ENCODE data around the gene VAMP2.
A peak's percentile ranks its signal among the peaks of the same experiment; 100 is the strongest.

The VAMP2 gene

GRCh38 chr17:8123695-8124349, 38.9 kb downstream of the VAMP2 start, which contains the start of gene HES7:
Gene HES7 (minus strand): TSS chr17:8124106. CDS start chr17:8124084, 22 bp downstream.
- peak within 1 kb of the TSS; percentile 73 to 81 for H3K4me3 ChIP-seq (ENCODE audit: low read depth in 1 of 2, low read length in 2 of 2)
- H3K27ac ChIP-seq (ENCODE audit: low read length): no peak within 1 kb of the TSS
- H3K4me1 ChIP-seq (ENCODE audit: control insufficient read depth in 1 of 2, insufficient read depth in 2 of 2, low read length in 2 of 2): peaks cover 21 to 64% of the 10 kb centered on the region in 2 donors
- no peaks in the 10 kb centered on the region for H3K9me3 ChIP-seq (ENCODE audit: control insufficient read depth in 1 of 2, low read length in 2 of 2)
- H3K36me3 ChIP-seq (ENCODE audit: control insufficient read depth in 1 of 2, insufficient read depth in 2 of 2, low read length in 2 of 2): no peaks in the 10 kb centered on the region
- peaks cover 31% of the 10 kb centered on the region for H3K27me3 ChIP-seq (ENCODE audit: low read depth, low read length)

- no peaks in the 10 kb centered on the region for H3K9me3 ChIP-seq (ENCODE audit: control insufficient read depth in 1 of 2, low read length in 2 of 2)
- peaks cover 25 to 71% of the 10 kb centered on the region in 2 donors for H3K4me1 ChIP-seq (ENCODE audit: control insufficient read depth in 1 of 2, insufficient read depth in 2 of 2, low read length in 2 of 2)
- no peaks in the 10 kb centered on the region for H3K36me3 ChIP-seq (ENCODE audit: control insufficient read depth in 1 of 2, insufficient read depth in 2 of 2, low read length in 2 of 2)
- peak overlapping the region; percentile 57 to 73 for H3K4me3 ChIP-seq (ENCODE audit: low read depth in 1 of 2, low read length in 2 of 2)
- peaks cover 31% of the 10 kb centered on the region for H3K27me3 ChIP-seq (ENCODE audit: low read depth, low read length)
- no peak overlapping the region for H3K27ac ChIP-seq (ENCODE audit: low read length)
Measured at GRCh38 chr17:8122924-8123694, 39.6 kb downstream of the VAMP2 start.

GRCh38 chr17:8122422-8122923, 40.3 kb downstream of the VAMP2 start:
- H3K27ac ChIP-seq (ENCODE audit: low read length): no peak overlapping the region
- H3K4me1 ChIP-seq (ENCODE audit: control insufficient read depth in 1 of 2, insufficient read depth in 2 of 2, low read length in 2 of 2): peaks cover 31 to 77% of the 10 kb centered on the region in 2 donors
- peak overlapping the region; percentile 57 to 73 for H3K4me3 ChIP-seq (ENCODE audit: low read depth in 1 of 2, low read length in 2 of 2)
- H3K9me3 ChIP-seq (ENCODE audit: control insufficient read depth in 1 of 2, low read length in 2 of 2): no peaks in the 10 kb centered on the region
- peaks cover 34% of the 10 kb centered on the region for H3K27me3 ChIP-seq (ENCODE audit: low read depth, low read length)
- no peaks in the 10 kb centered on the region for H3K36me3 ChIP-seq (ENCODE audit: control insufficient read depth in 1 of 2, insufficient read depth in 2 of 2, low read length in 2 of 2)

GRCh38 chr17:8121681-8122421, 40.9 kb downstream of the VAMP2 start:
- Histone ChIP-seq H3K4me3 (ENCODE audit: low read depth in 1 of 2, low read length in 2 of 2) (peak overlapping the region; percentile 57 to 73), H3K4me1 (ENCODE audit: control insufficient read depth in 1 of 2, insufficient read depth in 2 of 2, low read length in 2 of 2) (peaks cover 33 to 75% of the 10 kb centered on the region in 2 donors), H3K27me3 (ENCODE audit: low read depth, low read length) (peaks cover 34% of the 10 kb centered on the region), H3K9me3 (ENCODE audit: control insufficient read depth in 1 of 2, low read length in 2 of 2) (no peaks in the 10 kb centered on the region), H3K36me3 (ENCODE audit: control insufficient read depth in 1 of 2, insufficient read depth in 2 of 2, low read length in 2 of 2) (no peaks in the 10 kb centered on the region), H3K27ac (ENCODE audit: low read length) (no peak overlapping the region)

DNA sequence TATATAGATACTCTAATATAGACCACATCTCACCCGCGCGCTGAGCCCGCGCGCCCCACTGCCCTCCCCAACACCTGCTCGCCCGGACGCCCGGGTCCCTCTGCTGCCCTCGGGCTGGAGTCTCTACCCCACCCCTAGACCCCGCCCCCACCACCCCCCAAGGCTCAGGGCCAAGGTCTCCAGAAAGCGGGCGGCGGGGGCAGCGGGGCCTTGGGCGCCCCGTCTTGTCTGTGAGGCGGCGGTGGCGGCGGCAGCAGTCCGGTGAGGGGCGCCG, 41.4 kb downstream of the VAMP2 start:
- H3K27me3 ChIP-seq (ENCODE audit: low read depth, low read length): peaks cover 39% of the 10 kb centered on the region
- H3K4me1 ChIP-seq (ENCODE audit: control insufficient read depth in 1 of 2, insufficient read depth in 2 of 2, low read length in 2 of 2): peaks cover 33 to 74% of the 10 kb centered on the region in 2 donors
- peak overlapping the region in 1 of 2 donors; percentile 73 for H3K4me3 ChIP-seq (ENCODE audit: low read depth in 1 of 2, low read length in 2 of 2)
- no peaks in the 10 kb centered on the region for H3K36me3 ChIP-seq (ENCODE audit: control insufficient read depth in 1 of 2, insufficient read depth in 2 of 2, low read length in 2 of 2)
- H3K27ac ChIP-seq (ENCODE audit: low read length): no peak overlapping the region
- no peaks in the 10 kb centered on the region for H3K9me3 ChIP-seq (ENCODE audit: control insufficient read depth in 1 of 2, low read length in 2 of 2)

DNA sequence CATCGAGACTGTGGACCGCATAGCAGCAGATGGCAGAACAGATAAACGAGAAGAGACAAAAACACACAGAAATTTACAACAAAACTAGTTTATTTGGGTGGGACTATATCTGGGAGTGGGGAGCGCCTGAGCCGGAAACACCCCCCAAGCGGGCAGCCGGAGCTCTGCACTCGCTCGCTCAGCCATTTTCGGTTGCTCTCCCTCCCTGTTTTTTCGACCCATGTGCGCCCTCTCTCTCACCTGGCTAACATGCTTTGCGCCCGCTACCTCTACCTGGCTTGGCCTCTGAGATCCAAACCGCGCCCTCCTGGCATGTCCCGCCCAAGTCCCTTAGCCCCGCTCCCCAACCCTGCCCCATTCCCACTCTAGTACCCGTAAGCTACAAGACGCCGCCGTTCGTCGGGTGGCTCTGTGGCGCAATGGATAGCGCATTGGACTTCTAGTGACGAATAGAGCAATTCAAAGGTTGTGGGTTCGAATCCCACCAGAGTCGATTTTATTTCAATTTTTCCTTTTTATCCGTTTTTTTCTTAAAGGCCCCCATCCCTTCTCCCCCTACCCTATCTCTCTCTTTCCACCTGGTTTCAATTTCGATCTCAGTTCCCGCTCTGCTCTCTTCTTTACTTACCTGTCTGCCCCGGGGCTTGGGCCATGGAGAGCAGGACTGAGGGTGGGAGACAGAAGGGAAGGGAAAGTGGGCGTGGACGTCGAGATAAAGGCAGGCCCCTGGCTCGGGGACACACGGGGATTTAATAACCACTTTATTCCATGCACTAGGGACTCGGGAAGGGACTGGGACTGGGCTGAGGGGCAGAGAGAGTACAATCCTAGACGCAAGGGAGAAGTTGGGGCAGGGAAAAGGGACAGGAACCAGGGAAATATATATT, 42.0 kb downstream of the VAMP2 start:
- peaks cover 29 to 69% of the 10 kb centered on the region in 2 donors for H3K4me1 ChIP-seq (ENCODE audit: control insufficient read depth in 1 of 2, insufficient read depth in 2 of 2, low read length in 2 of 2)
- no peak overlapping the region for H3K27ac ChIP-seq (ENCODE audit: low read length)
- no peaks in the 10 kb centered on the region for H3K9me3 ChIP-seq (ENCODE audit: control insufficient read depth in 1 of 2, low read length in 2 of 2)

GRCh38 chr17:8119581-8120519, 42.9 kb downstream of the VAMP2 start:
- H3K27ac ChIP-seq (ENCODE audit: low read length): no peak overlapping the region
- no peaks in the 10 kb centered on the region for H3K36me3 ChIP-seq (ENCODE audit: control insufficient read depth in 1 of 2, insufficient read depth in 2 of 2, low read length in 2 of 2)
- peaks cover 50% of the 10 kb centered on the region for H3K27me3 ChIP-seq (ENCODE audit: low read depth, low read length)
- peak overlapping the region; percentile 75 to 84 for H3K4me3 ChIP-seq (ENCODE audit: low read depth in 1 of 2, low read length in 2 of 2)
- H3K9me3 ChIP-seq (ENCODE audit: control insufficient read depth in 1 of 2, low read length in 2 of 2): no peaks in the 10 kb centered on the region
- peaks cover 27 to 60% of the 10 kb centered on the region in 2 donors for H3K4me1 ChIP-seq (ENCODE audit: control insufficient read depth in 1 of 2, insufficient read depth in 2 of 2, low read length in 2 of 2)

More for the DNA sequence above, 42.0 kb downstream of the VAMP2 start:
- Histone ChIP-seq H3K4me3 (ENCODE audit: low read depth in 1 of 2, low read length in 2 of 2) (peak overlapping the region; percentile 42 to 73), H3K27me3 (ENCODE audit: low read depth, low read length) (peaks cover 45% of the 10 kb centered on the region), H3K36me3 (ENCODE audit: control insufficient read depth in 1 of 2, insufficient read depth in 2 of 2, low read length in 2 of 2) (no peaks in the 10 kb centered on the region)

DNA sequence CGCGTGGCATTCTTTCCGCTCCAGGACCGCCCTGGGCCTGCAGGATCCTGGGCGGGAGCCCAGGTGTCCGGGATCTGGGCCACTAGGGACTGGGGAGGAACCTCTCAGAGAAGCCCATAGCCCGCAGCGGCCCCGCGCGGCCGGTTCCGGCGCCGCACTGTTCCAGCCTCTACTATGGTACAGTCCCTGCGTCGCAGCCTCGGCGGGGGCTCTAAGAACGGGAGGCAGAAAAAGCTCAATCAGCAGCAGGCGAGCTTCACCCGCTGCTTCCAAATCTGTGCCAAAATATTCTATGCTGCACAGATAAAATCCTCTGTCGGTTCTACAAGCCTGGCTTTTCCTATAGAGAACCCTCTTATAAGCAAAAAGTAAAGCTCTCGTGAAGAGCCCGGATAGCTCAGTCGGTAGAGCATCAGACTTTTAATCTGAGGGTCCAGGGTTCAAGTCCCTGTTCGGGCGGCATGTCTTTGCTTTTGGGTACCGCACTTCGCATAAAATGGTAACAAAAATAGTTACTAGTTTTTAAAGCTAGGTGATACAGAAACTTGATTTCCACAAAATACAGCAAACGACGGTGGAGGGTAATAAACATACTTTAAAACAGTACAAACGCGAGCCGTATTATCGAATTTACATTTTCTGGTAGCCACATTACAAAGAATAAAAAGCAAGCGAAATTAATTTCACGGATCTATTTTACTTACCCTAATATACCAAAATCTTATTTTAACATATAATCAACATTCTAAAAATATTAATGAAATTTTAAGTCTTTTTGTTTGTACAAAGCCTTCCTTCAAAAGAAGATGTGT, 43.8 kb downstream of the VAMP2 start:
- no peaks in the 10 kb centered on the region for H3K9me3 ChIP-seq (ENCODE audit: control insufficient read depth in 1 of 2, low read length in 2 of 2)
- H3K4me3 ChIP-seq (ENCODE audit: low read depth in 1 of 2, low read length in 2 of 2): peak overlapping the region; percentile 75 to 84
- no peaks in the 10 kb centered on the region for H3K36me3 ChIP-seq (ENCODE audit: control insufficient read depth in 1 of 2, insufficient read depth in 2 of 2, low read length in 2 of 2)
- H3K27ac ChIP-seq (ENCODE audit: low read length): no peak overlapping the region
- H3K4me1 ChIP-seq (ENCODE audit: control insufficient read depth in 1 of 2, insufficient read depth in 2 of 2, low read length in 2 of 2): peaks cover 20 to 51% of the 10 kb centered on the region in 2 donors
- peaks cover 49% of the 10 kb centered on the region for H3K27me3 ChIP-seq (ENCODE audit: low read depth, low read length)

DNA sequence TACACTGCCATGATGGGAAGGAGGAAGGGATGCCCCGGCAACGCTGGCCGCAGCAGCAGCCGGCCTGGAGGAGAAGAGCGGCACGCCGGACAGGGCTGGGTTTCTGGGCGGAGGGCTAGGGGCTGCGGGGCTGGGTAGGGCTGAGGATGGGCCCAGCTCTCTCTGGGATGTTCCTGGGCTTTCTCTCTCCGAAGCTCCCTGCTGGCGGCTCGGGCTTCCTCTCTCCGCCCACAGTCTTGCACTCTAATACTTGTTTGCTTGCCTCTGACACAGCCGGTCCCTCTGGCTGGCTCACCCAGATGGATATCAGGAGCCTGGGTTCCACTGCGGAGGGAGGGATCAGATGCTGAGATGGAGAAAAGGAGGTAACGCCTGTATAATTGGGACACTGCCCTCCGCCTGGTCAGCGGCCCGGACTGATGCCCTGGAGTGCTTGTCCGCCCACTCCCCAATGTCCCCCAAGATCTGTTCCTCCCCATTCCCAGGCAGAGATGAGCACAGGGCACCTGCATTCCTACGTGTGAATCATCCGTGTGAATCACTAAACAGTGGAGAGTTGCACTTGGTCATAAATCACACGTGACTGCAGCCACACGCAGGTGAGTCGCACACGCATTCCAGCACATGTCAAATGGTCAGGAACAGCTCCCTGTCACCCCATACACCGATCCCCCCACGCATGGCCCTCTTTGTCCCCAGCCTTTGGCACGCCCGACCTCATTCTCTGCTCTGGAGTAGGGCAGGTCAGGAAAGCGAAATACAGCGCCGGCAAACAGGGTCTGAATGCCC, 44.6 kb downstream of the VAMP2 start, which contains the start of gene ALOXE3:
Gene ALOXE3, minus strand, starts transcription at position 535 of the 789 bp plus-strand sequence. Its CDS starts 524 bp downstream, at position 11.
- H3K9me3 ChIP-seq (ENCODE audit: control insufficient read depth in 1 of 2, low read length in 2 of 2): no peaks in the 10 kb centered on the region
- H3K4me3 ChIP-seq (ENCODE audit: low read depth in 1 of 2, low read length in 2 of 2): peak within 1 kb of the TSS; percentile 75 to 84
- H3K36me3 ChIP-seq (ENCODE audit: control insufficient read depth in 1 of 2, insufficient read depth in 2 of 2, low read length in 2 of 2): no peaks in the 10 kb centered on the region
- H3K27ac ChIP-seq (ENCODE audit: low read length): no peak within 1 kb of the TSS
- H3K4me1 ChIP-seq (ENCODE audit: control insufficient read depth in 1 of 2, insufficient read depth in 2 of 2, low read length in 2 of 2): peaks cover 20 to 43% of the 10 kb centered on the region in 2 donors
- peaks cover 42% of the 10 kb centered on the region for H3K27me3 ChIP-seq (ENCODE audit: low read depth, low read length)

All from muscle layer of duodenum (tissue), 2 donors.